Cardiac fibroblast (primary cell): ENCODE results near the gene NAA60.

Experiments
- DNase-seq, 2 donors: peaks; one replicate each; pipeline versions ENCODE4 v3.0.0 to v3.0.0-alpha.2; 2010; ENCODE audit warnings: low read depth in 2 of 2
- H3K4me3 ChIP-seq, 2 donors: replicated peaks in 1 of 2; 1 replicate in 1 of 2; 2 replicates in 1 of 2; pipeline ENCODE4 v1.5.1; 2011; ENCODE audit warnings: low read depth in 2 of 2, low read length in 2 of 2, mild to moderate bottlenecking in 2 of 2, moderate library complexity in 1 of 2
- CTCF ChIP-seq: IDR thresholded peaks from one replicate; pipeline ENCODE4 v1.5.1; 2011; ENCODE audit warnings: low read depth, mild to moderate bottlenecking, low read length, inconsistent platforms

The NAA60 gene

GRCh38 chr16:3461151-3461550, 17.7 kb downstream of the NAA60 start:
- no peak for DNase-seq
- no peak overlapping the region for H3K4me3 ChIP-seq
- TF ChIP-seq CTCF: no peak

GRCh38 chr16:3465301-3465700, 21.8 kb downstream of the NAA60 start:
- no peak overlapping the region for H3K4me3 ChIP-seq
- no peak for DNase-seq
- no peak for TF ChIP-seq CTCF

- DNase-seq: no peak
- no peak overlapping the region for H3K4me3 ChIP-seq
- no peak for TF ChIP-seq CTCF
These were observed 22.6 kb downstream of the NAA60 start for GRCh38 chr16:3465911-3466584.

GRCh38 chr16:3467182-3467581, 23.7 kb downstream of the NAA60 start:
- H3K4me3 ChIP-seq: no peak overlapping the region
- TF ChIP-seq CTCF: no peak
- DNase-seq: no peak

GRCh38 chr16:3467921-3468320, 24.4 kb downstream of the NAA60 start:
- DNase-seq: peak in 1 of 2 donors; percentile 47
- no peak overlapping the region for H3K4me3 ChIP-seq
- TF ChIP-seq CTCF: no peak

DNA sequence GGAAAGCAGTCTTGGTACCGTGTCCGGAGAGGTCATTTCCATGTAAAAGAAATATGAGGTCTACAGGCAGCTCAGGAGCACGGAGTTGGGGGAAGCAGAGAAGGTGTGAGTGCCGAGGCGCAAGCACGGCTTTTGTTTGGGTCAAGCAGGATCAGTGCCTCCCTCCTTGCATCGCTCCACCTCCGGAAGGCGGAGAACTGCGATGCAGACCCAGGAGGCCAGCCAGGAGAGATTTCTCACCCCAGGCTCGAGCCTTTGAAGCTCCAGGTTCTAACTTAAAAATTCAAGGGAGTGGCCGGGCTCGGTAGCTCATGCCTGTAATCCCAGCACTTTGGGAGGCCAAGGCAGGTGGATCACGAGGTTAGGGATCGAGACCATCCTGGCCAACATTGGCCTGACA, 25.0 kb downstream of the NAA60 start:
- TF ChIP-seq CTCF: no peak
- H3K4me3 ChIP-seq: no peak overlapping the region
- no peak for DNase-seq

- H3K4me3 ChIP-seq: no peak overlapping the region
- no peak for DNase-seq
- TF ChIP-seq CTCF: no peak
These were observed 26.3 kb downstream of the NAA60 start for GRCh38 chr16:3469736-3470135.
